NK-92 treated with Interleukin-12 subunit alpha and Interleukin-12 subunit beta, amount 100 ng/mL, for 24 hours (cell line): ENCODE measurements around the gene CR1.
"Not testable (repeated sequence)": the region's sequence is repeated elsewhere in the genome, so short reads cannot be mapped to it uniquely, and the experiment has no call there.

Source experiments
- DNase-seq: peaks from one replicate; lab custom pipeline; 2025; lab: John Stamatoyannopoulos, UW

Gene CR1

GRCh38 chr1:207676153-207676552 is 180.2 kb downstream of the CR1 start:
- no peak for DNase-seq

GRCh38 chr1:207680590-207681388 is 184.8 kb downstream of the CR1 start:
- DNase-seq = not testable (repeated sequence)

DNA sequence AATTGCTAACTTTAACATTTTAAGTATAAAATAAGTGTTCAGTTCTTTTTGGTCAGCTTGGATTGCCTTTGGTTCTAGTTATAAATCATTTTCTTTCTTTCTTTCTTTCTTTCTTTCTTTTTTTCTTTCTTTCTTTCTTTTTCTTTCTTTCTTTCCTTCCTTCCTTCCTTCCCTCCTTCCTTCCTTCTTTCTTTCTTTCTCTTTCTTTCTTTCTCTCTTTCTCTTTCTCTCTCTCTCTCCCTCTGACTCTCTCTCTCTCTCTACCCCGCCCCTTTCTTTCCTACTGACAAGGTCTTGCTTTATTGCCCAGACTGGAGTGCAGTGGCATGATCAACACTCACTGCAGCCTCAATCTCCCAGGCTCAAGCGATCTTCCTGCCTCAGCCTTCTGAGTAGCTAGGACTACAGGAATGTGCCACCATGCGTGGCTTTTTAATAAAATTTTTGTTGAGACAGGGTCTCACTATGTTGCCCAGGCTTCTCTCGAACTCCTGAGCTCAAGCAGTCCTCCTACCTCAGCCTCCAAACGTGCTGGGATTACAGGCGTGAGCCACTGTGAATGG is 187.0 kb downstream of the CR1 start:
- DNase-seq = not testable (repeated sequence)

DNA sequence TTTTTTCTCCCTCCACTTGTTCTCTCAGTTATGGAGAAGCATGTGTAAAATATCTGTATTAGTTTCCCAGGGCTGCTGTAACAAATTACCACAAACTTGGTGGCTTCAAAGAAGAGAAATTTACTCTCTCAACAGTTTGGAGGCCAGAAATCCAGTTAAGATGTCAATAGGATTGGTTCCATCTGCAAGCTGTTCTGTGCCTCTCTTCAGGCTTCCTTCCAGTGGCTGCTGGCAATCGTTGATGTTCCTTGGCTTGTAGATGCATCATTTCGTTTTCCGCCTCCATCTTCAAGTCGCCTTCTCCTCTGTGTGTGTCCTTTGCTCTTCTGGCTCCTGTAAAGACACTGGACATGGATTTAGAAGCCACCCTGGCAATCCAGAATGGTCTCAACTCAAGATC is 194.6 kb downstream of the CR1 start:
- DNase-seq = not testable (repeated sequence)

GRCh38 chr1:207691010-207691409 is 195.1 kb downstream of the CR1 start:
- DNase-seq = no peak
